GM23338 (cell line): ENCODE data around the gene FAM174C. TPM values are rescaled to one million over a fixed set of nuclear protein-coding genes. Genes with fewer than 3 reads are reported as not detected.

ENCODE experiments used
- ATAC-seq: fragments of 200-7000 bp; cut with Tn5 transposase; 3 replicates; pipeline ENCODE4 v1.9.1; 2020
- DNase-seq: peaks from one replicate; pipeline ENCODE4 v3.0.0-alpha.2; 2015; ENCODE audit warnings: low spot score
- H2AFZ ChIP-seq: fragments of 200-600 bp; sonication (generic); 2 replicates; pipeline ENCODE4 v1.8.0; 2016; ENCODE audit warnings: antibody characterized with exemption, mild to moderate bottlenecking, moderate library complexity
- H3F3A ChIP-seq: fragments of 200-600 bp; sonication (generic); replicated peaks from 2 replicates; pipeline ENCODE4 v1.8.0; 2017; ENCODE audit warnings: antibody characterized with exemption, mixed run types, low read depth
- H3K27ac ChIP-seq: fragments of 200-600 bp; sonication (generic); 2 replicates; pipeline ENCODE4 v1.6.1; 2016; ENCODE audit warnings: low read depth
- H3K27me3 ChIP-seq: fragments of 200-600 bp; sonication (generic); 2 replicates; pipeline ENCODE4 v1.8.0; 2016; ENCODE audit warnings: mild to moderate bottlenecking, mixed run types, moderate library complexity; ENCODE audit not compliant: insufficient read depth
- H3K36me3 ChIP-seq: fragments of 200-600 bp; sonication (generic); 2 replicates; pipeline ENCODE4 v1.8.0; 2016; ENCODE audit warnings: mild to moderate bottlenecking; ENCODE audit not compliant: insufficient read depth
- H3K4me1 ChIP-seq: fragments of 200-600 bp; sonication (generic); 2 replicates; pipeline ENCODE4 v1.8.0; 2016; ENCODE audit warnings: mild to moderate bottlenecking, moderate library complexity; ENCODE audit not compliant: insufficient read depth
- H3K4me2 ChIP-seq: fragments of 200-600 bp; sonication (generic); 2 replicates; pipeline ENCODE4 v1.7.1; 2017; ENCODE audit warnings: mixed run types
- H3K4me3 ChIP-seq: fragments of 200-600 bp; sonication (generic); 2 replicates; pipeline ENCODE4 v1.6.1; 2016; ENCODE audit warnings: mixed run types
- H3K79me2 ChIP-seq: fragments of 200-600 bp; sonication (generic); replicated peaks from 2 replicates; pipeline ENCODE4 v1.8.0; 2017; ENCODE audit warnings: mild to moderate bottlenecking; ENCODE audit not compliant: insufficient read depth
- H3K9me2 ChIP-seq: fragments of 200-600 bp; sonication (generic); 2 replicates; pipeline ENCODE4 v1.8.0; 2017; ENCODE audit not compliant: insufficient read depth
- H4K20me1 ChIP-seq: fragments of 200-600 bp; sonication (generic); replicated peaks from 2 replicates; pipeline ENCODE4 v1.8.0; 2017; ENCODE audit warnings: mild to moderate bottlenecking; ENCODE audit not compliant: insufficient read depth
- H3K27ac Mint-ChIP-seq: 2 replicates; pipeline ENCODE4 v1.8.0; 2020; ENCODE audit warnings: inconsistent platforms, mild to moderate bottlenecking, moderate library complexity, mixed read lengths
- H3K27me3 Mint-ChIP-seq: 3 replicates; pipeline ENCODE4 v1.8.0; 2022; ENCODE audit warnings: low read depth, mild to moderate bottlenecking, moderate library complexity, mixed read lengths, inconsistent platforms; ENCODE audit not compliant: insufficient read depth, poor library complexity
- H3K36me3 Mint-ChIP-seq: 3 replicates; pipeline ENCODE4 v1.8.0; 2021; ENCODE audit warnings: low read depth, mild to moderate bottlenecking, inconsistent platforms, moderate library complexity, mixed read lengths
- H3K4me1 Mint-ChIP-seq: 3 replicates; pipeline ENCODE4 v1.8.0; 2020; ENCODE audit warnings: mild to moderate bottlenecking, inconsistent platforms, mixed read lengths
- H3K4me3 Mint-ChIP-seq: 3 replicates; pipeline ENCODE4 v1.8.0; 2021; ENCODE audit warnings: moderate library complexity, mild to moderate bottlenecking, inconsistent platforms, mixed read lengths
- H3K9me3 Mint-ChIP-seq: 3 replicates; pipeline ENCODE4 v1.8.0; 2020; ENCODE audit warnings: moderate library complexity, mild to moderate bottlenecking, inconsistent platforms, mixed read lengths
- CREB1 ChIP-seq: fragments of 250-450 bp; sonication (Bioruptor Pico); IDR thresholded peaks from 2 replicates; pipeline ENCODE4 v1.5.0; 2020; ENCODE audit warnings: low read depth, mild to moderate bottlenecking, moderate library complexity
- CTCF ChIP-seq, 2 experiments: fragments of 200-600 bp in 1 of 2; sonication (generic) in 1 of 2; conservative IDR thresholded peaks; 2 replicates each; pipeline versions ENCODE4 v1.5.1 to v1.6.1; 2016 to 2017; ENCODE audit warnings: antibody characterized with exemption in 2 of 2, low read depth in 2 of 2, mild to moderate bottlenecking in 2 of 2, moderate library complexity in 1 of 2
- EZH2 ChIP-seq: fragments of 200-600 bp; sonication (generic); IDR thresholded peaks from one replicate; pipeline ENCODE4 v1.8.0; 2017; ENCODE audit warnings: antibody characterized with exemption, mild to moderate bottlenecking, low read depth; ENCODE audit not compliant: unreplicated experiment
- EZH2phosphoT487 ChIP-seq: fragments of 200-600 bp; sonication (generic); IDR thresholded peaks from one replicate; pipeline ENCODE4 v1.8.1; 2018; ENCODE audit warnings: antibody characterized with exemption; ENCODE audit not compliant: unreplicated experiment
- JUNB ChIP-seq: IDR thresholded peaks from one replicate; pipeline ENCODE4 v1.6.1; 2016; ENCODE audit warnings: antibody characterized with exemption; ENCODE audit not compliant: unreplicated experiment
- NANOG ChIP-seq: IDR thresholded peaks from 2 replicates; pipeline ENCODE4 v1.6.1; 2016; ENCODE audit warnings: antibody characterized with exemption, borderline replicate concordance
- POLR2AphosphoS5 ChIP-seq: IDR thresholded peaks from 2 replicates; pipeline ENCODE4 v1.6.1; 2016; ENCODE audit warnings: antibody characterized with exemption, low read depth
- REST ChIP-seq: IDR thresholded peaks from one replicate; pipeline ENCODE4 v1.6.1; 2018; ENCODE audit warnings: antibody characterized with exemption; ENCODE audit not compliant: unreplicated experiment
- STAT1 ChIP-seq: IDR thresholded peaks from one replicate; pipeline ENCODE4 v1.6.1; 2016; ENCODE audit warnings: antibody characterized with exemption; ENCODE audit not compliant: unreplicated experiment
- ZNF114 ChIP-seq: fragments of 250-450 bp; sonication (Bioruptor Pico); IDR thresholded peaks from 2 replicates; pipeline ENCODE4 v1.5.0; 2020; ENCODE audit warnings: mild to moderate bottlenecking, moderate library complexity
- ZNF331 ChIP-seq: fragments of 250-450 bp; sonication (Bioruptor Pico); IDR thresholded peaks from 2 replicates; pipeline ENCODE4 v1.5.0; 2020; ENCODE audit warnings: low read depth, mild to moderate bottlenecking, moderate library complexity
- ZNF462 ChIP-seq: fragments of 250-450 bp; sonication (Bioruptor Pico); IDR thresholded peaks from 2 replicates; pipeline ENCODE4 v1.5.0; 2020; ENCODE audit warnings: mild to moderate bottlenecking, moderate library complexity
- polyA plus RNA-seq: library from polyadenylated mRNA; unstranded; fragments of >200 nt; fragmentation: Nextera tagmentation; extraction: Ambion mirVana; gene quantifications from 2 replicates; pipeline ENCODE4 v1.2.1, GENCODE V29; 2016
- total RNA-seq: library from RNA; depleted of rRNA; stranded (reverse); fragments of >200 nt; shearing (Covaris generic); gene quantifications from 2 replicates; pipeline ENCODE4 v1.2.3, GENCODE V29; 2014
- TF ChIP-seq, protein P1 (sequence below): IDR thresholded peaks from 2 replicates; pipeline ENCODE4 v1.6.1; 2016; ENCODE audit warnings: antibody characterized with exemption

FAM174C gene
- total and polyA plus RNA-seq, 2 experiments from 2014 or later = 60.4 to 68.0 TPM

- Histone ChIP-seq H3K27ac (no peak overlapping the region), H3F3A (peaks cover 19% of the 10 kb centered on the region), H3K4me2 (no peak overlapping the region), H3K9me2 (no peaks in the 10 kb centered on the region), H4K20me1 (no peaks in the 10 kb centered on the region), H2AFZ (no peak overlapping the region), H3K4me3 (no peak overlapping the region), H3K79me2 (no peaks in the 10 kb centered on the region), H3K36me3 (no peaks in the 10 kb centered on the region), H3K27me3 (peaks cover 26% of the 10 kb centered on the region), H3K4me1 (no peaks in the 10 kb centered on the region)
- TF ChIP-seq, protein P1, sequence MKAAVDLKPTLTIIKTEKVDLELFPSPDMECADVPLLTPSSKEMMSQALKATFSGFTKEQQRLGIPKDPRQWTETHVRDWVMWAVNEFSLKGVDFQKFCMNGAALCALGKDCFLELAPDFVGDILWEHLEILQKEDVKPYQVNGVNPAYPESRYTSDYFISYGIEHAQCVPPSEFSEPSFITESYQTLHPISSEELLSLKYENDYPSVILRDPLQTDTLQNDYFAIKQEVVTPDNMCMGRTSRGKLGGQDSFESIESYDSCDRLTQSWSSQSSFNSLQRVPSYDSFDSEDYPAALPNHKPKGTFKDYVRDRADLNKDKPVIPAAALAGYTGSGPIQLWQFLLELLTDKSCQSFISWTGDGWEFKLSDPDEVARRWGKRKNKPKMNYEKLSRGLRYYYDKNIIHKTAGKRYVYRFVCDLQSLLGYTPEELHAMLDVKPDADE = no peak
- no peak for TF ChIP-seq CREB1 (CRISPR knock-in tag)
- no peak for TF ChIP-seq EZH2
- TF ChIP-seq EZH2phosphoT487 = no peak
- TF ChIP-seq JUNB = no peak
- no peak for TF ChIP-seq ZNF462 (CRISPR knock-in tag)
- TF ChIP-seq ZNF331 = no peak
- TF ChIP-seq CTCF (conservative IDR thresholded peaks at IDR 0.05; ENCODE audit: low read depth in 2 of 2) = no peak
- TF ChIP-seq NANOG = no peak
- TF ChIP-seq POLR2AphosphoS5 = no peak
- TF ChIP-seq REST = no peak
- TF ChIP-seq STAT1 = no peak
- no peak for TF ChIP-seq ZNF114
- no peak for DNase-seq
- Mint-ChIP-seq H3K27me3 (peaks cover 20% of the 10 kb centered on the region), H3K9me3 (no peaks in the 10 kb centered on the region), H3K27ac (no peak overlapping the region), H3K36me3 (no peaks in the 10 kb centered on the region), H3K4me1 (peaks cover 9% of the 10 kb centered on the region; the same call in 2 of the 3 replicates), H3K4me3 (no peak overlapping the region)
- ATAC-seq = no peak
Observed at GRCh38 chr19:1287354-1288225, 12.3 kb downstream of the FAM174C start.
